ENCODE results near the gene SOX2.

DNA sequence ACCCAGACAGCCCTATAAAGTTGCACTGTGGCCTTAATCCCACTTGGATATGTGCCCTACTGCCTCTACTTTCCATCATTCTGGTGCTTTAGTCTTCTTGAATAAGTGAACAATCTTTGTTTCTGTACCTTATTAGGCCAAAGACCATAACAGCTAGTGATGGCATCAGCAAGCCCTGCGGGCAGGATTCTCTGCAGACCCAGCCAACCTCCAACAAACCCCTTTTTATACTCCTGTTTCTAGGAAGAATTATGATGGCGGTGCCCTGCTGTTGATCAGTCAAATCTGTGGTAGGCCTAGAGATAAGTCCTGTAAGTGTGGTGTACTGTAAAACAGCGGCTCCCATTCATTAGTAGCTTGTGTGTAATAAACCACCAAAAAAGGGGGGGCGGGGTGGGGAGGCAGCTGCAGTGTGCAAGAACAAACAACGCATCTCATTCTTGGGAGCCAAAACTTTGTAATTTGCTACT is 40.5 kb downstream of the SOX2 start:
- TF ChIP-seq, protein P1, sequence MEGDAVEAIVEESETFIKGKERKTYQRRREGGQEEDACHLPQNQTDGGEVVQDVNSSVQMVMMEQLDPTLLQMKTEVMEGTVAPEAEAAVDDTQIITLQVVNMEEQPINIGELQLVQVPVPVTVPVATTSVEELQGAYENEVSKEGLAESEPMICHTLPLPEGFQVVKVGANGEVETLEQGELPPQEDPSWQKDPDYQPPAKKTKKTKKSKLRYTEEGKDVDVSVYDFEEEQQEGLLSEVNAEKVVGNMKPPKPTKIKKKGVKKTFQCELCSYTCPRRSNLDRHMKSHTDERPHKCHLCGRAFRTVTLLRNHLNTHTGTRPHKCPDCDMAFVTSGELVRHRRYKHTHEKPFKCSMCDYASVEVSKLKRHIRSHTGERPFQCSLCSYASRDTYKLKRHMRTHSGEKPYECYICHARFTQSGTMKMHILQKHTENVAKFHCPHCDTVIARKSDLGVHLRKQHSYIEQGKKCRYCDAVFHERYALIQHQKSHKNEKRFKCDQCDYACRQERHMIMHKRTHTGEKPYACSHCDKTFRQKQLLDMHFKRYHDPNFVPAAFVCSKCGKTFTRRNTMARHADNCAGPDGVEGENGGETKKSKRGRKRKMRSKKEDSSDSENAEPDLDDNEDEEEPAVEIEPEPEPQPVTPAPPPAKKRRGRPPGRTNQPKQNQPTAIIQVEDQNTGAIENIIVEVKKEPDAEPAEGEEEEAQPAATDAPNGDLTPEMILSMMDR (IDR thresholded peaks at IDR 0.05), result no peak
- TF ChIP-seq POLR2A (IDR thresholded peaks at IDR 0.05), result no peak
